Erythroblast (primary cell): Measurements from ENCODE around the gene GALK2.

ENCODE experiments used
- GATA1 ChIP-seq: IDR thresholded peaks from 2 replicates; pipeline ENCODE4 v1.6.1; 2011; ENCODE audit warnings: low read depth, mild to moderate bottlenecking, control low read depth, low read length, moderate library complexity
- POLR2A ChIP-seq: IDR thresholded peaks from 2 replicates; pipeline ENCODE4 v1.6.1; 2011; ENCODE audit warnings: mild to moderate bottlenecking, low read length

DNA sequence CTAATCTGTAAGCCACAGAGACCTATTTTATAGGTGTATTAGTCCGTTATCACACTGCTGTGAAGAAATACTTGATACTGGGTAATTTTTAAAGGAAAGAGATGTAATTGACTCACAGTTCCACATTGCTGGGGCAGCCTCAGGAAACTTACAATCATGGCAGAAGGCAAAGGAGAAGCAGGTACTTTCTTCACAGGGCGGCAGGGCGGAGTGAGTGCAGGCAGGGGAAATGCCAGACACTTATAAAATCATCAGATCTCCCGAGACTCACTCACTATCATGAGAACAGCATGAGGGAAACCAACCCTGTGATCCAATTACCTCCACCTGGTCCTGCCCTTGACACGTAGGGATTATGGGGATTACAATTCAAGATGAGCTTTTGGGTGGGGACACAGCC lies 108.7 kb downstream of the GALK2 start:
- no peak for TF ChIP-seq POLR2A
- no peak for TF ChIP-seq GATA1
